ENCODE data around the gene MTMR1.

MTMR1 gene

GRCh38 chrX:150692831-150693724 lies at the start of gene MTMR1:
Gene MTMR1, plus strand, starts transcription at chrX:150693396. Its CDS starts 135 bp downstream, at chrX:150693531.
- peak; percentile 64 for DNase-seq (ENCODE audit: low spot score)

- DNase-seq (ENCODE audit: low spot score): no peak
These were observed 49.2 kb upstream of the MTMR1 start for GRCh38 chrX:150643958-150644357.

- DNase-seq (ENCODE audit: low spot score): no peak
These were observed 48.8 kb upstream of the MTMR1 start for GRCh38 chrX:150644422-150644821.

- DNase-seq (ENCODE audit: low spot score): no peak
These were observed 45.9 kb upstream of the MTMR1 start for GRCh38 chrX:150647331-150647730.

- DNase-seq (ENCODE audit: low spot score): no peak
These were observed 44.8 kb upstream of the MTMR1 start for GRCh38 chrX:150648296-150648940.

GRCh38 chrX:150649096-150649870 lies 43.9 kb upstream of the MTMR1 start:
- no peak for DNase-seq (ENCODE audit: low spot score)

- DNase-seq (ENCODE audit: low spot score): no peak
These were observed 41.3 kb upstream of the MTMR1 start for GRCh38 chrX:150651906-150652305.

- DNase-seq (ENCODE audit: low spot score): no peak
These were observed 37.4 kb upstream of the MTMR1 start for GRCh38 chrX:150655788-150656187.

- no peak for DNase-seq (ENCODE audit: low spot score)
These were observed 30.1 kb upstream of the MTMR1 start for GRCh38 chrX:150663073-150663472.

GRCh38 chrX:150664290-150664689 lies 28.9 kb upstream of the MTMR1 start:
- DNase-seq (ENCODE audit: low spot score): peak; percentile 10

GRCh38 chrX:150676221-150676620 lies 17.0 kb upstream of the MTMR1 start:
- no peak for DNase-seq (ENCODE audit: low spot score)

GRCh38 chrX:150680974-150681373 lies 12.2 kb upstream of the MTMR1 start:
- peak; percentile 28 for DNase-seq (ENCODE audit: low spot score)

GRCh38 chrX:150683112-150683511 lies 10.1 kb upstream of the MTMR1 start:
- DNase-seq (ENCODE audit: low spot score): no peak

- peak; percentile 30 for DNase-seq (ENCODE audit: low spot score)
These were observed 9.6 kb upstream of the MTMR1 start for GRCh38 chrX:150683536-150684146.

GRCh38 chrX:150688911-150689451 lies 4.2 kb upstream of the MTMR1 start:
- DNase-seq (ENCODE audit: low spot score): peak; percentile 33

GRCh38 chrX:150690126-150690525 lies 3.1 kb upstream of the MTMR1 start:
- DNase-seq (ENCODE audit: low spot score): no peak

- no peak for DNase-seq (ENCODE audit: low spot score)
These were observed 900 bp upstream of the MTMR1 start for GRCh38 chrX:150692296-150692695.

GRCh38 chrX:150693725-150694574 lies 754 bp downstream of the MTMR1 start:
- DNase-seq (ENCODE audit: low spot score): peak; percentile 77

- DNase-seq (ENCODE audit: low spot score): no peak
These were observed 1.7 kb downstream of the MTMR1 start for GRCh38 chrX:150694738-150695410.

- no peak for DNase-seq (ENCODE audit: low spot score)
These were observed 3.1 kb downstream of the MTMR1 start for GRCh38 chrX:150696331-150696730.
